LHCN-M2 (cell line): ENCODE results near the gene KCNMA1. TPM values are rescaled to one million over a fixed set of nuclear protein-coding genes. Genes with fewer than 3 reads are reported as not detected.

Source experiments
- DNase-seq: peaks from one replicate; pipeline ENCODE4 v3.0.0-alpha.2; 2012; ENCODE audit warnings: low read depth
- total RNA-seq: library from RNA; depleted of rRNA; stranded (reverse); fragments of >200 nt; gene quantifications from 2 replicates; pipeline ENCODE4 v1.2.3, GENCODE V29; 2014

KCNMA1 gene
- total RNA-seq, 1 experiment from 2014 or later: 28.6 TPM

- no peak for DNase-seq
These were observed 719.5 kb downstream of the KCNMA1 start for GRCh38 chr10:76918106-76918505.

- DNase-seq: no peak
These were observed 720.5 kb downstream of the KCNMA1 start for GRCh38 chr10:76917071-76917470.

GRCh38 chr10:76916536-76916935 is 721.1 kb downstream of the KCNMA1 start:
- DNase-seq: no peak

GRCh38 chr10:76915316-76915715 is 722.3 kb downstream of the KCNMA1 start:
- DNase-seq: peak; percentile 9

- DNase-seq: no peak
These were observed 726.4 kb downstream of the KCNMA1 start for GRCh38 chr10:76911184-76911583.

- DNase-seq: no peak
These were observed 727.2 kb downstream of the KCNMA1 start for GRCh38 chr10:76910184-76910962.

GRCh38 chr10:76906256-76906655 is 731.4 kb downstream of the KCNMA1 start:
- DNase-seq: no peak

GRCh38 chr10:76905251-76905650 is 732.4 kb downstream of the KCNMA1 start:
- DNase-seq: no peak

GRCh38 chr10:76903387-76903945 is 734.1 kb downstream of the KCNMA1 start:
- no peak for DNase-seq

- no peak for DNase-seq
These were observed 734.7 kb downstream of the KCNMA1 start for GRCh38 chr10:76902949-76903348.

- no peak for DNase-seq
These were observed 735.9 kb downstream of the KCNMA1 start for GRCh38 chr10:76901701-76902100.

GRCh38 chr10:76899490-76899889 is 738.1 kb downstream of the KCNMA1 start:
- DNase-seq: no peak

GRCh38 chr10:76892766-76893479 is 744.7 kb downstream of the KCNMA1 start:
- DNase-seq: no peak

- no peak for DNase-seq
These were observed 750.2 kb downstream of the KCNMA1 start for GRCh38 chr10:76887223-76888010.

GRCh38 chr10:76885816-76886215 is 751.8 kb downstream of the KCNMA1 start:
- peak; percentile 31 for DNase-seq

GRCh38 chr10:76884673-76885275 is 752.8 kb downstream of the KCNMA1 start:
- no peak for DNase-seq

GRCh38 chr10:76883596-76883995 is 754.0 kb downstream of the KCNMA1 start:
- DNase-seq: no peak

GRCh38 chr10:76882796-76883195 is 754.8 kb downstream of the KCNMA1 start:
- no peak for DNase-seq

- DNase-seq: peak; percentile 3
These were observed 755.4 kb downstream of the KCNMA1 start for GRCh38 chr10:76882245-76882644.

- DNase-seq: peak; percentile 34
These were observed 756.0 kb downstream of the KCNMA1 start for GRCh38 chr10:76881477-76882220.

- DNase-seq: no peak
These were observed 756.7 kb downstream of the KCNMA1 start for GRCh38 chr10:76880931-76881330.
